Esophagus squamous epithelium (tissue), 4 donors: ENCODE results near the gene SYT1.

Experiments
- CTCF ChIP-seq, 6 experiments: fragments of 450-650 bp in 4 of 6; fragments of 200-600 bp in 2 of 6; sonication (generic) in 2 of 6; IDR thresholded peaks; one replicate each; pipeline ENCODE4 v1.5.1; 2016 to 2019; ENCODE audit warnings: antibody characterized with exemption in 6 of 6, mild to moderate bottlenecking in 4 of 6, moderate library complexity in 4 of 6
- POLR2A ChIP-seq, 4 donors: fragments of 450-650 bp; IDR thresholded peaks; one replicate each; pipeline ENCODE4 v1.6.1; 2017; ENCODE audit warnings: antibody characterized with exemption in 4 of 4, mild to moderate bottlenecking in 4 of 4, moderate library complexity in 3 of 4

GRCh38 chr12:78885466-78885865 is 20.9 kb downstream of the SYT1 start:
- no peak for TF ChIP-seq POLR2A (IDR thresholded peaks at IDR 0.05)
- no peak for TF ChIP-seq CTCF (IDR thresholded peaks at IDR 0.05)
